Smooth muscle cell (in vitro differentiated cells): ENCODE results near the gene PTPRCAP. TPM values are rescaled to one million over a fixed set of nuclear protein-coding genes. Genes with fewer than 3 reads are reported as not detected.

ENCODE experiments used
- DNase-seq: peaks from one replicate; lab custom pipeline; 2025; ENCODE audit not compliant: unreplicated experiment; lab: John Stamatoyannopoulos, UW
- H2AFZ ChIP-seq: fragments of 200-600 bp; sonication (generic); 2 replicates; pipeline ENCODE4 v1.6.0; 2016; ENCODE audit warnings: antibody characterized with exemption, low read depth, mild to moderate bottlenecking
- H3F3A ChIP-seq: fragments of 200-600 bp; sonication (generic); 2 replicates; pipeline ENCODE4 v1.6.0; 2017; ENCODE audit warnings: antibody characterized with exemption, low read depth
- H3K27ac ChIP-seq: fragments of 200-600 bp; sonication (generic); 2 replicates; pipeline ENCODE4 v1.5.1; 2016; ENCODE audit warnings: low read depth, mild to moderate bottlenecking
- H3K27me3 ChIP-seq: fragments of 200-600 bp; sonication (generic); 2 replicates; pipeline ENCODE4 v1.6.1; 2016; ENCODE audit warnings: low read depth, mild to moderate bottlenecking
- H3K36me3 ChIP-seq: fragments of 200-600 bp; sonication (generic); 2 replicates; pipeline ENCODE4 v1.5.1; 2016; ENCODE audit warnings: low read depth
- H3K4me1 ChIP-seq: fragments of 200-600 bp; sonication (generic); 2 replicates; pipeline ENCODE4 v1.5.1; 2016; ENCODE audit warnings: low read depth
- H3K4me2 ChIP-seq: fragments of 200-600 bp; sonication (generic); 2 replicates; pipeline ENCODE4 v1.6.0; 2016; ENCODE audit warnings: mild to moderate bottlenecking
- H3K4me3 ChIP-seq: fragments of 200-600 bp; sonication (generic); 2 replicates; pipeline ENCODE4 v1.5.1; 2016; ENCODE audit warnings: mild to moderate bottlenecking
- H3K79me2 ChIP-seq: fragments of 200-600 bp; sonication (generic); 2 replicates; pipeline ENCODE4 v1.6.0; 2016; ENCODE audit warnings: low read depth, mild to moderate bottlenecking
- H3K9ac ChIP-seq: fragments of 200-600 bp; sonication (generic); 2 replicates; pipeline ENCODE4 v1.6.0; 2016; ENCODE audit warnings: low read depth
- H3K9me3 ChIP-seq: fragments of 200-600 bp; sonication (generic); replicated peaks from 2 replicates; pipeline ENCODE4 v1.5.1; 2016; ENCODE audit warnings: low read depth
- H4K20me1 ChIP-seq: fragments of 200-600 bp; sonication (generic); 2 replicates; pipeline ENCODE4 v1.6.0; 2016; ENCODE audit warnings: low read depth
- CTCF ChIP-seq: fragments of 200-600 bp; sonication (generic); IDR thresholded peaks from 2 replicates; pipeline ENCODE4 v1.5.1; 2017; ENCODE audit warnings: borderline replicate concordance, mild to moderate bottlenecking, antibody characterized with exemption; ENCODE audit not compliant: insufficient read depth, poor library complexity, severe bottlenecking
- WGBS: methylation state at CpG from one replicate; pipeline ENCODE4 v1.1.7; 2016; ENCODE audit warnings: low lambda C conversion rate; 5-methylcytosine and 5-hydroxymethylcytosine counted together
- polyA plus RNA-seq: library from polyadenylated mRNA; unstranded; fragments of >200 nt; fragmentation: Nextera tagmentation; extraction: Ambion mirVana; gene quantifications from 2 replicates; pipeline ENCODE4 v1.2.1, GENCODE V29; 2016
- total RNA-seq: library from RNA; depleted of rRNA; stranded (reverse); fragments of >200 nt; gene quantifications from 2 replicates; pipeline ENCODE4 v1.2.3, GENCODE V29; 2014

Gene PTPRCAP
- total and polyA plus RNA-seq, 2 experiments from 2014 or later = 1.1 TPM; not detected in 1

- 20% methylated on average over 9 of the region's 67 CpGs for WGBS
- DNase-seq = no peak
- no peaks in the 10 kb centered on the region for H3K36me3 ChIP-seq
- H3K9me3 ChIP-seq = no peaks in the 10 kb centered on the region
- no peak within 1 kb of the TSS for H2AFZ ChIP-seq
- H3K4me1 ChIP-seq = peaks cover 8% of the 10 kb centered on the region
- H3K4me3 ChIP-seq = peak within 1 kb of the TSS; percentile 39
- H3K79me2 ChIP-seq = no peaks in the 10 kb centered on the region
- H3K9ac ChIP-seq = no peak within 1 kb of the TSS
- no peak within 1 kb of the TSS for H3K27ac ChIP-seq
- no peaks in the 10 kb centered on the region for H4K20me1 ChIP-seq
- no peaks in the 10 kb centered on the region for H3F3A ChIP-seq
- peak within 1 kb of the TSS; percentile 84 for H3K4me2 ChIP-seq
- peaks cover 18% of the 10 kb centered on the region for H3K27me3 ChIP-seq
- no peak for TF ChIP-seq CTCF
Observed at GRCh38 chr11:67415501-67416304, 21.8 kb downstream of the PTPRCAP start, which contains the start of gene CARNS1. Gene CARNS1 (plus strand): TSS chr11:67415678. CDS start chr11:67416200, 522 bp downstream.

GRCh38 chr11:67413266-67413849, 24.1 kb downstream of the PTPRCAP start:
- H4K20me1 ChIP-seq = no peaks in the 10 kb centered on the region
- DNase-seq = no peak

GRCh38 chr11:67412495-67413179, 24.8 kb downstream of the PTPRCAP start:
- Histone ChIP-seq H3K4me1 (peaks cover 6% of the 10 kb centered on the region), H3K79me2 (no peaks in the 10 kb centered on the region), H2AFZ (no peak overlapping the region), H3K9ac (no peak overlapping the region), H3K4me3 (no peak overlapping the region), H3K9me3 (no peaks in the 10 kb centered on the region), H4K20me1 (no peaks in the 10 kb centered on the region), H3F3A (no peaks in the 10 kb centered on the region), H3K27me3 (peaks cover 18% of the 10 kb centered on the region), H3K4me2 (no peak overlapping the region), H3K27ac (no peak overlapping the region), H3K36me3 (no peaks in the 10 kb centered on the region)
- no peak for DNase-seq
- 82% methylated on average over 9 of the region's 9 CpGs for WGBS
- no peak for TF ChIP-seq CTCF

More at GRCh38 chr11:67413266-67413849, 24.1 kb downstream of the PTPRCAP start:
- Histone ChIP-seq H2AFZ (no peak overlapping the region), H3K27me3 (peaks cover 18% of the 10 kb centered on the region), H3K9me3 (no peaks in the 10 kb centered on the region), H3K4me3 (no peak overlapping the region), H3K4me1 (peaks cover 6% of the 10 kb centered on the region), H3K9ac (no peak overlapping the region), H3K27ac (no peak overlapping the region), H3F3A (no peaks in the 10 kb centered on the region), H3K79me2 (no peaks in the 10 kb centered on the region), H3K4me2 (no peak overlapping the region), H3K36me3 (no peaks in the 10 kb centered on the region)
- WGBS = 84% methylated on average over 2 of the region's 2 CpGs
- TF ChIP-seq CTCF = no peak
